ENCODE results near the gene LYPD4.

The LYPD4 gene

DNA sequence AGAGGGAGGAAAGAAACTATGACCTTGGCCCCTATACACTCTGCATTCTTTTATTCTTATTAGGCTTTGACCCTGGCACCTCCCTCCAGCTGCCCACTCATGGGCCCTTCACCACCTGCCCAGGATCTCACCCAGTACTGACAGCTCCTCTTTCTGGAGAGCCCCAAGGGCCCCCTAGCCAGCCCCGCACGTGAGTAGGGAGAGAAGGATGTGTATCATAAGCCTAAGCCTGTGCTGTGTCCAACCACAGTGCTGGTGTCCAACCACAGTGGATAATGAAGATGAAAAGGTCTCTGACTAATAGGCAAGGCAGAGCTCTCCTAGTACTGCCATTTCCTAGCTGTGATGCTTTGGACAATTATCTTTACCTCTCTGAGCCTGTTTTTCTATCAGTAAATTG lies 4.6 kb upstream of the LYPD4 start:
- DNase-seq: no peak

DNA sequence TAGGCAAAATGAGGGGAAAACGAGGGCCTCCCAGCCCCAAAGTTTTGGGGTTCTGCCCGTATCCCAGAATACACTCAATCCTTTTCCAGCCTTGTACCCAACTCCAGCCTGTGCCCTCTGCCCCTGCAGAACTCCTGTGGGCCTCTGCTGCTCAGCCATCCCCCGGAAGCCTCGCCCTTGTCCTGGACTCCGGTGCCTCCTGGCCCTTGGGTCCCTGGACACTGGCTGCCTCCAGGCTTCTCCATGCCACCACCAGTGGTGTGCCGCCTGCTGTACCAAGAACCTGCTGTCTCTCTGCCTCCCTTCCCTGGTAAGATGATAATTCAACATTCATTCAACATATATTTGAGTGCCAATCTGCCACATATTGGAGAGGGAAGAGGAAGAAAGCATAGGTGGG lies 4.2 kb upstream of the LYPD4 start:
- no peak for DNase-seq

- no peak for DNase-seq
Measured at GRCh38 chr19:41847351-41848105, 3.0 kb upstream of the LYPD4 start.

DNA sequence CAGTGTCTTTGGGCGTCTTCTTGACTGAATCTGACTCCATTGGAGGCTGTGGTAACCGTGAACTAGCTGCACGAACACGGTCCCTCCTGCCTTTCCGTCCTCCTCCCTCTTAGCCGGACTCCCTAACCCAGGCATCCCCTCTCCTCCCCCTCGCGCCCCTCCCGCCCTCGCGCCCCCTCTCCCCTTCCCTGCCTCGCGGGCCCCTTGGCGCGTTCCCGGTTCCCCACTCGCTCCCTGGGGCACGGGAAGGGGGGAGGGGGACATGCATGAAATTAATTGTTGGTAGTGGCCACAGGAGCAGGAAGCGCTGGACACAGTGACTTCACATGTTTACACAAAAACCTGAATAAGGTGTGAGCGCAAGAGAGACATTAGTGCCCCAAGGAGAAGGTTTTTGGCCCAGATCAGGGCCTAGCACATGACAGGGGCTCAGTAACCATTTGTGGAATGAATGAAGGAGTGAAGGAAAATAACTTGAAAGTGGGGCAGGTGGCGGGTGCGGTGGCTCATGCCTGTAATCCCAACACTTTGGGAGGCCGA lies 638 bp upstream of the LYPD4 start:
- DNase-seq: no peak

GRCh38 chr19:41845001-41845050 lies 343 bp upstream of the LYPD4 start, which contains the start of gene DMRTC2:
TSS of gene DMRTC2 (plus strand) at chr19:41845042. CDS start at chr19:41847429, 2,387 bp downstream.
- no peak for DNase-seq

DNA sequence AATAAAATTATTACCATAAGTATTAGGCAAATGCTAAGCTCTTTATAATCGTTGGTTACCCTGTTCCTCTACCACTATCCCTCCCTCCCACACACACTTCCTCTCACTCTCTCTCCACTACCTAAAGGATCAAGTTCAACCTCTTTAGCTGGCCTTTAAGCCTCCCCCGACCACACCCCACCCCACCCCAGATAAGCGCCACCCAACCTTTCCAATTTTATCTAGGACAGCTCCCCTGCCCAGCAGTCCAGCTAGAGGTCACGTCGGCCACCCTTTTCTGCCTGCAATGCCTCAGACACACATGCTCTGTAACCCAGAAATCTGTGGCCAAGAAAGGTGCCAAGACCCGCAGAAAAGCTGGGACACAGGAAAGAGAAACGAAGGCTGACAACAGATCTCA lies 1.1 kb downstream of the LYPD4 start:
- DNase-seq: no peak

- DNase-seq: no peak
Measured at GRCh38 chr19:41839211-41839610, 5.3 kb downstream of the LYPD4 start.

- DNase-seq: no peak
Measured at GRCh38 chr19:41837981-41838708, 6.3 kb downstream of the LYPD4 start.

DNA sequence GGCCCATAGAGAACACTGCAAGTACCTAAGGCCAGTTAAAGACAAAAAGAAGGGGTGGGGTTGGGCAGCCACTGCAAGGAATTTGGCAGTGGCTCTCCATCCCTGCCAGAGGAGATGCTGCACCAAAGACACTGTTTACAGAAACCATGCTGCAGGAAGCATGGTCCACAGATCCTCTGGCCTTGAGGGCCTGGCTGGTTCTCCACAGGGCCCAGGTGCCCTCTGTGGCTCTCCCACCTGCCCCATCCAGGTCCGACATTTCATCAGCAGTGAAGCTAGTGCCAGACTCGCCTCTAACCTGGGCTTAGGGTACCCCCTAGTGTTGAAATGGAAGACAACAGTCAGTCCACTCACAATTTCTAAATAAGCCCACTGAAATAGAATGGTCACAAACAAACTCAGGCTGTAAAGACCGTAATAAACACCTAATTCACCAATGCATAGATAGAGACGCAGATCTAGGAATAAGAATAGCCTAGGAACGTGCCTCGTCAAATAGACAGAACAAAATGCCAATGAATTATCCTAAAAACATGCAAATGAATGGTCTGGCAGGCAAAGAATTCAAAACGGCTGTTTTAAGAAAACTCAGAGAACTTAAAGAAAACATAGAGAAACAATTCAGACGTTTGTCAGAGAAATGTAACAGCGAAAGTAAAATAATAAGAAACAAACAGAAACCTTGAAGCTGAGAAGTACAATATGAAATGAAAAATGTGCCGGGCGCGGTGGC lies 23.3 kb downstream of the LYPD4 start:
- DNase-seq: peak; percentile 42

DNA sequence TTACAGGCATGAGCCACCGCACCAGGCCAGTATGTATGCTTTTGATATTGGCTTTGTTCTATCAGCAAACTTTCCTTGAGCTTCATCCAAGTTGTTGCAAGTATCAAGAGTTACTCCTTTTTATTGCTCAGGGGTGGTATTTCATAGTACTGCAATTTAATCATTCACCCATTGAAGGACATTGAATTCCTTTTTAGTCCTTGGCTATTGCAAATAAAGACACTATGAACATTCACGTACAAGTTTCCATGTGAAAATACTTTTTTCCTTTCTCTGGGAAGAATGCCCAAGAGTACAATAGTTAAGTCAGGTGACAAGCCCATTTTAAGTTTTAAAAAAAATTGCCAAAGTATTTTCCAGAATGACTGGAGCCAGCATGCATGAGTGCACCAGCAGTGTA lies 27.7 kb downstream of the LYPD4 start:
- no peak for DNase-seq

DNA sequence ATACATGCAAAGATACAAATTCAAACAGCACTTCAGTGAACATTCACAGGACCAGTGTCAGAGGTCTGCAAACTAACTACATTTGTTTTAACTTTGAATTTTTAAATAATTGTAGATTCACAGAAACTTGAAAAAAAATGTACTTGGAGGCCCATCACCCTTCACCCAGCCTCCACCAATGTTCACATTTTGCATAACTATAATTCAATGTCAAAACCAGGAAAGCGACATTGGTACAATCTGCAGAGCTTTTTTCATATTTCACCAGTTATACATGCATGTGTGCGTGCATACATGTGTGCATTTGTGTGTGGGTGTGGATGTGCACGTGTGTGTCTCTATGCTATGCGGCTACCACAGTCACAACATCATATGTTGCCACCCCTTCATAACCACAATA lies 29.2 kb downstream of the LYPD4 start:
- DNase-seq: no peak

DNA sequence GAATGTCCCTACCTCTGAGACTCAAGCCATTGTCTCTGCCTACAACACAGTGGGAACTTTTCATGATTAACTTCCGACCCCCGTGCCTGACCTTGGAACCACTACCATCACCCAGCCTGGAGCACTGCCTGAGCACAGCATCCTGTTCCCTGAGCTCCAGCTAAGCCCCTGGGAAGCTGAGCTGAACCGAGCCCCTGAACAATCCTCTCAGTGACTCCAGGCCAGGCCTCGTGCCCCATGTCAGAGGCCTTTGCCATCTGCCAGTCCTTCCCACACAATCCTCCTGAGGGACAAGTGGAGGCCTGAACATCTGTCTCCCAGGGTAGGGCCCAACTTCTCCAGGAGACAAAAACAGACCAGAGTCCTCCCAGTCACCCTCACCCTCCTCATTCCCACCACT lies 30.6 kb downstream of the LYPD4 start:
- no peak for DNase-seq

- DNase-seq: no peak
Measured at GRCh38 chr19:41811981-41812380, 32.5 kb downstream of the LYPD4 start.

- no peak for DNase-seq
Measured at GRCh38 chr19:41811036-41811435, 33.4 kb downstream of the LYPD4 start.

- no peak for DNase-seq
Measured at GRCh38 chr19:41810301-41810700, 34.2 kb downstream of the LYPD4 start.

DNA sequence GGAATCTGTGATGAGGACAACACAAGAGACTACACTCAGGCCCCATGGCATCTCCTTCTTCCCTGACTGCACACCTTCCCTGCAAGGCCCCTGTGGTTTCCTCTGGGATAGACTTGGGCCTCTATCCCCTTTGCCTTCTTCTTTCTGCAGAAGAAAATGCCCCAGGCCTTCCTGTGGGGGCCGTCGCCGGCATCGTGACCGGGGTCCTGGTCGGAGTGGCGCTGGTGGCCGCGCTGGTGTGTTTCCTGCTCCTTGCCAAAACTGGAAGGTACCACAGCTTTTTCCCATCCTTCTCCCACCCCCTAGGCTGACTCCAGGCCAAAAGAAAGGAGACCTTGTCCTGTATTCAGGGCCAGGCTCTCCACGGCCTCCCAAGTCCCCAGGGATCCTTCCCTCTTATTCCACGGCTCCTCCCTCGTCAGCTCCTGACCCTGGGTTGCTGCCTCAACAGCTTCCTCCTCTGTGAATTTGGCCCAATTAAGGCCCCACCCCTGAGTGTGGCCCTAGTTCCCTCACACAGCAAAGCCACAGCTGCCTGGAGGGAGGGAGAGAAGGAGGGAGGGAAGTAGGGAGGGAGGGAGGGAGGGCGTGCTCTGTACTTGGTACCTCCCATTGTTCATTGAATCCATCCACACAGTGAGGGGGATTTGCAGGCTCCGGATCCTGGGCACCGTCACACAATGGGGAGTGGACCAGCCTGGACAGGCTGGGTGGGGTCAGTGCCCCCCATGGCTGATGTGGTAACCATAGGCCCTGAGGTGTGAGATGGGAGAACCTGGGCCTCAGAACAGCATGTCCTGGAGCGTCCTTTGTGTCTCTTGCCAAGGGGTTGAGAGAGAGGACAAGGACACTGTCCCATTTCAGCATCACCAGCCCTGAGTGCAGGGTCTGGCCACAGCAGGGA lies 35.6 kb downstream of the LYPD4 start:
- DNase-seq: no peak

- DNase-seq: no peak
Measured at GRCh38 chr19:41807176-41807575, 37.3 kb downstream of the LYPD4 start.

DNA sequence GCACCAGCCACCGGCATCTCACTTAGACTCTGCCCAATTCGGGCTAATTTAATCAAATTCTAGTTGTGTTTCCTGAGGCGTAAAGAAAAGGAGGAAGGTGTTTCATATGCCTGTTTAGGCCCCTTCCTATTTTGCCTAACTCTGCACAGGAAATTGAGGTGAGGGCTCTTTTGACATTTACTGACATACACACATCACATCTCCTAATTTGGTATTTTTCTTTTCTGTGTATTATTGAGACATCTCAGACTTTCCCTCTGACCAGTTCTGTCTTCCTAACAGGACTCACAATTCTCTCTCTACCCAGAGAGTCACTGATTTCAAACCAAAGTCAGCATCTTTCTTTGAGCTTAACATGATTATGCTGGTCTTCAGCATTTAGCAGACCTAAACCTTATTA lies 40.1 kb downstream of the LYPD4 start:
- DNase-seq: no peak

DNA sequence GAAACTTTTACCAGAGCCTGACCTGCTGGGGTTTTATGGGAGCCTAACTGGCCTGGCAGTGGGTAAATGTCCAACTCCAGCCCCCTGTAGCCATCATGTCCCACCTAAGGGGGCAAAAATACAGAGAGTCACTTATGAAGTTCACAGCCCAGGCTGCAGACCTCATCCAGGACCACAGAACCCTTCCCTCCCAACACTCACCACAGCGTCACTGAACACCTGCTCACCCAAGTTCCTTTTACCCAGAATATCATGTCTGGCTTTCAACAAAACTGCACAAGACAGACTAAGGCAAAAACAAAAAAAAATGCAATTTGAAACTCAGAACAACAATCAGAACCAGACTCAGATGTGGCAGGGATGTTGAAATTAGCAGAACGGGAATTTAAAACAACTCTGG lies 41.7 kb downstream of the LYPD4 start:
- no peak for DNase-seq

DNA sequence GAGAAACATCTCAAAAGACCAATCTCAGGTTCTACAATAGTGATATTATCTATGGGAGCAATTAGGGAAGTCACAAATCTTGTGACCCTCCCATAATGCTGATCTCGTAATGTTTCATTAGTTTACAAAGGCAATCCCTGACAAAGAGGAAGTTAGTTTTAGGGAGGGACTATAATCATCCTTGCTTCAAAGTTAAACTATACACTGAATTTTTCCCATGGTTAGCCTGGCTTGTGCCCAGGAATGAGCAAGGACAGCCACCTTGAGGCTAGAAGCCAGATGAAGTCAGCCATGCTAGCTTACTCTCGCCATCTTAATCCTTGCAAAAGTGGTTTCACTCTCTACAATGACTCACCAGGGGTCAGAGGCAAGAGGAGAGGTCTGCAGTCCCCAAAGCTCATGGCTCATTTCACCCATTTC lies 42.7 kb downstream of the LYPD4 start:
- DNase-seq: no peak

- no peak for DNase-seq
Measured at GRCh38 chr19:41801031-41801430, 43.5 kb downstream of the LYPD4 start.

- DNase-seq: no peak
Measured at GRCh38 chr19:41799444-41800000, 45.0 kb downstream of the LYPD4 start.

DNA sequence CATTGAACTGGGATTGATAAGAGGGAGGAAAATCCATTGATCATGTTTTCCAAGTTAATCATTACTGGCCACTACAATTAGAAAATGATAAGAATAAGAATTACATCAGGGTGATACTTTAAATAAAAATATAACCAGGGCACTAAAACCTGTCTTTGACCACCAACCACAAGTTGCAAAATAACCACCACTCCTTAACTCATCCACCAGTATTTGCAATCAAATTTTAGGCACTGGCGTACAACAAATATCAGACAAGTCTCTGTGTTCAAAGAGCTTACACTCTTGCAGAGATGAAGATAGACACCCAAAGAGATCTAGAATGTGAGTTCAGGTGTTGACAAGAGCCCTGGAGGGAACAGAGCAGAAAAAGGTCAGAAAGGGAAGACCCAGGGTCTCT lies 47.6 kb downstream of the LYPD4 start:
- no peak for DNase-seq
